Measurements from ENCODE around the gene FRY.

DNA sequence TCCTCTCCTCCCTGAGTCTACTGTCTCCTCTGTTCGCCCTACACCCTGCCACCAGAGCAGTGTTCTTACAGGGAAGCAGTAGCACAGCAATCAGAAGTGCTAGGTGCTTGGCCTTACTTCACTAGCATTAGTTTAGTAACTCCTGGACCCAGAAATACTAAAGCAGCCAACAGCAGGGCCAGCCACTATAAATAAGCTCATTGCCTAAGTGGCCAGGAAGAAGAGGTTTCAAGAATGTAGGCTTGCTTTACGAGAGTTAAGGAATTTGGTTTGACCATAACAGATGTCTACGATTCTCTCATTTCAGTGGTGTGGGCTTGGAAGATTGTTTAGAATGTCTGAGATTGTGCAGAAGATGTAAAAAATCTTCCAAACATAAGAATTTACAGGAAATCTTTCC lies 180.2 kb downstream of the FRY start:
- TF ChIP-seq CTCF (IDR thresholded peaks at IDR 0.05; ENCODE audit: low read depth, low read length): no peak
- no peak for TF ChIP-seq EZH2phosphoT487 (IDR thresholded peaks at IDR 0.05; ENCODE audit: low read depth)
